ENCODE results near the gene WNT7A. TPM values are rescaled to one million over a fixed set of nuclear protein-coding genes. Genes with fewer than 3 reads are reported as not detected.
A peak's percentile ranks its signal among the peaks of the same experiment; 100 is the strongest.

WNT7A gene
- total RNA-seq, 2 donors from 2014 or later = 0.13 TPM; not detected in 1

DNA sequence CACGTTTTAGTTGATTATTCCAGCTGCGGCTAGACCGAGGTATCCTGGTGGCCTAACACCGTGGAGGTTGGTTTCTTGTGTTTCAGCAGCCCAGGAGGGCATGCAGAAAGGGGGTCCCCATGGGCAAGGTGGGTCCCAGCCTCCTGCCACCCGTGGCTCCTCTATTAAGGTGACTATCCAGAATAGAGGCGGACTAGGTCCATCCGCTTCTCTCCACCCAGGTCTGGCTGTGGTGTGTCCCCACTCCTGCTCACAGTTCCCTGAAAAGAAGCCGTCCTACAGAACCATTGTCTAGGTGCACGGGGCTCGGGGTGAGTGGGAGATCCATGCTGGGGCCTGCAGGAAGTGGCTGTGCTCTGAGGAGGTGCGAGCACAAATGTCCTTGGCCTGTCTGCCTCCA is 81.5 kb downstream of the WNT7A start:
- H3K27me3 Mint-ChIP-seq (ENCODE audit: insufficient read depth) = peaks cover 1% of the 10 kb centered on the region
- H3K36me3 Mint-ChIP-seq (ENCODE audit: low read depth) = no peaks in the 10 kb centered on the region
- no peak overlapping the region for H3K9ac ChIP-seq (ENCODE audit: extremely low read depth, low read length, poor library complexity, severe bottlenecking)
- H3K4me1 Mint-ChIP-seq = peaks cover 6% of the 10 kb centered on the region
- no peak overlapping the region for H3K27ac Mint-ChIP-seq
- no peak overlapping the region for H3K27ac ChIP-seq (ENCODE audit: low read depth, low read length)
- TF ChIP-seq, protein P1, sequence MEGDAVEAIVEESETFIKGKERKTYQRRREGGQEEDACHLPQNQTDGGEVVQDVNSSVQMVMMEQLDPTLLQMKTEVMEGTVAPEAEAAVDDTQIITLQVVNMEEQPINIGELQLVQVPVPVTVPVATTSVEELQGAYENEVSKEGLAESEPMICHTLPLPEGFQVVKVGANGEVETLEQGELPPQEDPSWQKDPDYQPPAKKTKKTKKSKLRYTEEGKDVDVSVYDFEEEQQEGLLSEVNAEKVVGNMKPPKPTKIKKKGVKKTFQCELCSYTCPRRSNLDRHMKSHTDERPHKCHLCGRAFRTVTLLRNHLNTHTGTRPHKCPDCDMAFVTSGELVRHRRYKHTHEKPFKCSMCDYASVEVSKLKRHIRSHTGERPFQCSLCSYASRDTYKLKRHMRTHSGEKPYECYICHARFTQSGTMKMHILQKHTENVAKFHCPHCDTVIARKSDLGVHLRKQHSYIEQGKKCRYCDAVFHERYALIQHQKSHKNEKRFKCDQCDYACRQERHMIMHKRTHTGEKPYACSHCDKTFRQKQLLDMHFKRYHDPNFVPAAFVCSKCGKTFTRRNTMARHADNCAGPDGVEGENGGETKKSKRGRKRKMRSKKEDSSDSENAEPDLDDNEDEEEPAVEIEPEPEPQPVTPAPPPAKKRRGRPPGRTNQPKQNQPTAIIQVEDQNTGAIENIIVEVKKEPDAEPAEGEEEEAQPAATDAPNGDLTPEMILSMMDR (conservative IDR thresholded peaks at IDR 0.05) = no peak
- H3K27me3 ChIP-seq (ENCODE audit: control insufficient read depth, insufficient read depth, low read length, poor library complexity, severe bottlenecking) = no peaks in the 10 kb centered on the region
- no peak for DNase-seq
- no peaks in the 10 kb centered on the region for H3K9me3 ChIP-seq (ENCODE audit: control insufficient read depth, low read length)
- no peaks in the 10 kb centered on the region for H3K4me1 ChIP-seq (ENCODE audit: control insufficient read depth, insufficient read depth, low read length)
- H3K9me3 Mint-ChIP-seq = no peaks in the 10 kb centered on the region
- H3K4me3 ChIP-seq (ENCODE audit: low read length) = no peak overlapping the region
- H3K36me3 ChIP-seq (ENCODE audit: control insufficient read depth, insufficient read depth, low read length) = no peaks in the 10 kb centered on the region
- H3K4me3 Mint-ChIP-seq = no peak overlapping the region
- 95 to 98% methylated on average over 8 to 11 of the region's 11 CpGs for WGBS, 2 experiments (ENCODE audit: insufficient coverage in 1 of 2, insufficient read length in 1 of 2)

DNA sequence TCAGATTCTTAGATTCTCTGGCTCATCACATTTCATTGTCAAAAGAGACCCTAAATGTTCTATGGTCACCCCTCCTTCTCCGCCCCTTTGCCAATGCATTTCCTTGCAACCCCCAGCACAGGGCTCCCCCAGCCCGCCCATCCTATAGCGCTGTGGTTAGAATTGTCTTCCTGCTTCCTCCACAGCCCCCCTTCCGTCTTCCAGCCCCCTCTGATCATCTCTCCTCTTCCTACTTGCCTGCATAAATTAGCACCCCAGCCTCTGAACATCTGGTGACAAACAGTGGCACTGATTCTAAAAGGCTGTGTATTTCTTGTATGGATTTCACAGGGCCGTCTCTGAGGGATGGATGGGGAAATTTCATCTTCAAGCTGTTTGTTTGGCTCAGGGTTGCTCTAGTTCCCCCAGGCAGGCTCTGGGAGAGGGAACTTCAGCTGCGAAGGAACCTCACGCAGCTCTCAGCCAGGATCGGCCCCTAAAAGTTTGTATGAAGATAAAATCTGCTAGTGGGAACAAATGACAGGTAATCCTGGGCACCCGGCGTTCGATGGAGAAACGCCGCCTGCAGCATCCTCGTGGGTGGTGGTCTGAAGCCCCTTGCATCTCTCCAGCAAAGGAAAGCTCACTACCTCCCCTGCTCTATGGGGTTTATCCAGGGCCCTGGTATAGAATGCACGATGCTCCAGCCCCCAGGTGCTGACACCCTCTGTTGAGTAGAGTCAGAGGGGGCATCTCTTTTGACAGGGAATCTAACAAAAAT is 83.0 kb downstream of the WNT7A start:
- H3K9me3 Mint-ChIP-seq = no peaks in the 10 kb centered on the region
- Histone ChIP-seq H3K9ac (ENCODE audit: extremely low read depth, low read length, poor library complexity, severe bottlenecking) (no peak overlapping the region), H3K9me3 (ENCODE audit: control insufficient read depth, low read length) (no peaks in the 10 kb centered on the region), H3K4me3 (ENCODE audit: low read length) (no peak overlapping the region), H3K4me1 (ENCODE audit: control insufficient read depth, insufficient read depth, low read length) (no peaks in the 10 kb centered on the region), H3K27me3 (ENCODE audit: control insufficient read depth, insufficient read depth, low read length, poor library complexity, severe bottlenecking) (no peaks in the 10 kb centered on the region), H3K36me3 (ENCODE audit: control insufficient read depth, insufficient read depth, low read length) (no peaks in the 10 kb centered on the region), H3K27ac (ENCODE audit: low read depth, low read length) (no peak overlapping the region)
- H3K36me3 Mint-ChIP-seq (ENCODE audit: low read depth) = no peaks in the 10 kb centered on the region
- H3K27ac Mint-ChIP-seq = no peak overlapping the region
- H3K27me3 Mint-ChIP-seq (ENCODE audit: insufficient read depth) = peaks cover 1% of the 10 kb centered on the region
- TF ChIP-seq, protein P1 (conservative IDR thresholded peaks at IDR 0.05) = no peak
- H3K4me1 Mint-ChIP-seq = peaks cover 9% of the 10 kb centered on the region
- H3K4me3 Mint-ChIP-seq = no peak overlapping the region
- no peak for DNase-seq
- 81 to 85% methylated on average over 9 to 15 of the region's 15 CpGs for WGBS, 2 experiments (ENCODE audit: insufficient coverage in 1 of 2, insufficient read length in 1 of 2)

DNA sequence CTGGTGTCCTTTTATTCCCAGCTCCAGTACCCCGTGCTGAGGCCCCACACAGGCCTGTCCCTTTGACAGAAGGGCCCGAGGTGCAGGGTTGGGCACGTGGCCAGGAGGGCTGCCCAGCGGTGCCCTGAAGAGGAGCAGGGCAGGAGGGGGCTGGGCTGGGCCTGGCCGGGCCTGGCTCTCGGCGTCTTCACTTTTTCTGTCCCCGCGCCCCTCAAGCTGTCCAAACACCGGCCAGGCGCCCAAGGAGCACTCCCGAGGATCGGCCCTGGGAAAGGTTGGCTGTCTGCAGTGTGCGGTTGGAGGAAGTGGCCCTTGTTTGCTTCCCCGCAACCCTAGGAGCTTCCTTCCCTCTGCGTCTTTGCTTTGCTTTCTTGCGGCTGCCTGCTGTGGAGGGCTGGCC is 84.1 kb downstream of the WNT7A start:
- TF ChIP-seq, protein P1 (conservative IDR thresholded peaks at IDR 0.05) = no peak
- no peak for DNase-seq
- peak overlapping the region; percentile 31 for H3K27ac Mint-ChIP-seq

More for the DNA sequence above, 84.1 kb downstream of the WNT7A start:
- Histone ChIP-seq H3K36me3 (ENCODE audit: control insufficient read depth, insufficient read depth, low read length) (no peaks in the 10 kb centered on the region), H3K4me1 (ENCODE audit: control insufficient read depth, insufficient read depth, low read length) (no peaks in the 10 kb centered on the region), H3K27ac (ENCODE audit: low read depth, low read length) (no peak overlapping the region), H3K4me3 (ENCODE audit: low read length) (no peak overlapping the region), H3K9ac (ENCODE audit: extremely low read depth, low read length, poor library complexity, severe bottlenecking) (no peak overlapping the region), H3K9me3 (ENCODE audit: control insufficient read depth, low read length) (no peaks in the 10 kb centered on the region), H3K27me3 (ENCODE audit: control insufficient read depth, insufficient read depth, low read length, poor library complexity, severe bottlenecking) (no peaks in the 10 kb centered on the region)
- WGBS, 2 experiments (ENCODE audit: insufficient coverage in 1 of 2, insufficient read length in 1 of 2) = 93 to 94% methylated on average over 6 to 17 of the region's 17 CpGs
- peaks cover 9% of the 10 kb centered on the region for H3K4me1 Mint-ChIP-seq
- H3K9me3 Mint-ChIP-seq = no peaks in the 10 kb centered on the region
- no peaks in the 10 kb centered on the region for H3K36me3 Mint-ChIP-seq (ENCODE audit: low read depth)
- H3K27me3 Mint-ChIP-seq (ENCODE audit: insufficient read depth) = no peaks in the 10 kb centered on the region
- H3K4me3 Mint-ChIP-seq = no peak overlapping the region
